ENCODE results near the gene MGAT1. TPM values are rescaled to one million over a fixed set of nuclear protein-coding genes. Genes with fewer than 3 reads are reported as not detected.
"Not testable (repeated sequence)": the region's sequence is repeated elsewhere in the genome, so short reads cannot be mapped to it uniquely, and the experiment has no call there.

The MGAT1 gene
- total RNA-seq, 1 experiment from 2014 or later: 72.7 TPM

DNA sequence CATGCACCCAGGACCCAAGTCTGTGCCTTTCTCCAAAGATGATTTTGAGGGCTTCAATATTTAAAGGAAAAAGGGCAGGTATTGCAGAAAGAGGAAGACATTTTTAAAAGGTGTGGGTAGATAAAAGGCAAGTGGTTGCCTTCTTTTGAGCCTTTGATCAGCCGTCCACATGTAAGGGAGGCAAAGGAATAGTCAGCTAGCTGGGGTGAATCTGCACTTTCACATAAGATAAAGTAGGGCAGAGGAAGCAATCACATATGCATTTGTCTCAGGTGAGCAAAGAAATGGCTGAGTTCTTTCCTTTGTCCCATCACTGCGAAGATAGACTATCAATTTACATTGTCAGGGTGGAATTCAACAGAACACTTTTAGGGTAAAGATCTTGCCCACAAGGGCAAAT, 19.9 kb downstream of the MGAT1 start:
- Histone ChIP-seq H3K56ac (ENCODE audit: insufficient read length, low read depth, low read length) (no peak overlapping the region), H4K8ac (replicated peaks; ENCODE audit: insufficient read length, low read depth, low read length) (no peak overlapping the region), H3K27me3 (ENCODE audit: insufficient read depth, low read length) (no peaks in the 10 kb centered on the region), H3K27ac (ENCODE audit: insufficient read length, low read depth, low read length) (no peak overlapping the region), H4K5ac (ENCODE audit: insufficient read length, low read depth, low read length) (no peak overlapping the region), H2BK20ac (ENCODE audit: low read depth, low read length, poor library complexity, severe bottlenecking) (no peak overlapping the region), H3K9me3 (ENCODE audit: control insufficient read depth, low read depth, low read length) (no peaks in the 10 kb centered on the region), H2BK120ac (ENCODE audit: low read depth, low read length, poor library complexity, severe bottlenecking) (no peak overlapping the region), H3T11ph (ENCODE audit: low read length) (no peak overlapping the region), H2BK15ac (ENCODE audit: low read depth, low read length) (no peak overlapping the region), H3K14ac (ENCODE audit: insufficient read depth, low read length) (no peak overlapping the region), H3K4ac (ENCODE audit: low read depth, low read length) (no peak overlapping the region), H3K79me1 (ENCODE audit: insufficient read depth, low read depth, low read length, poor library complexity, severe bottlenecking) (no peaks in the 10 kb centered on the region), H3K23me2 (ENCODE audit: insufficient read length, low read depth, low read length, poor library complexity, severe bottlenecking) (no peaks in the 10 kb centered on the region), H3K9ac (ENCODE audit: extremely low read depth, insufficient read length, low read length) (no peak overlapping the region), H4K91ac (ENCODE audit: insufficient read length, low read depth, low read length) (no peak overlapping the region), H2BK5ac (ENCODE audit: insufficient read length, low read length) (no peak overlapping the region), H2AFZ (ENCODE audit: low read length) (no peak overlapping the region), H3K4me2 (ENCODE audit: insufficient read depth, insufficient read length, low read length) (no peak overlapping the region), H3K4me1 (ENCODE audit: insufficient read depth, low read length) (peaks cover 12% of the 10 kb centered on the region; the same call in 1 of the 2 replicates), H3K18ac (ENCODE audit: insufficient read length, low read depth, low read length) (no peak overlapping the region), H2AK5ac (ENCODE audit: insufficient read length, low read length) (no peak overlapping the region), H3K23ac (ENCODE audit: insufficient read length, low read depth, low read length) (no peak overlapping the region), H4K20me1 (ENCODE audit: control insufficient read depth, insufficient read depth, insufficient read length) (no peaks in the 10 kb centered on the region), H3K79me2 (ENCODE audit: insufficient read depth, low read length) (no peaks in the 10 kb centered on the region), H2BK12ac (ENCODE audit: insufficient read length, low read depth, low read length) (no peak overlapping the region)
- DNase-seq: no peak
- Mint-ChIP-seq H3K4me1 (peaks cover 34 to 36% of the 10 kb centered on the region in 2 experiments), H3K27me3 (ENCODE audit: low read depth) (peaks cover 6% of the 10 kb centered on the region), H3K36me3 (ENCODE audit: insufficient read depth in 1 of 3, low read depth in 3 of 3) (peaks cover 0 to 14% (median 10%) of the 10 kb centered on the region in 3 experiments; a peak in 5 of 7 replicates), H3K9me3 (peaks cover 11 to 19% of the 10 kb centered on the region in 2 experiments), H3K27ac (no peak overlapping the region), H3K4me3 (no peak overlapping the region)
- no CpG with 5 or more reads among the region's 2 CpGs for WGBS (ENCODE audit: extremely low coverage, insufficient read length, low lambda C conversion rate)
- TF ChIP-seq, protein P1, sequence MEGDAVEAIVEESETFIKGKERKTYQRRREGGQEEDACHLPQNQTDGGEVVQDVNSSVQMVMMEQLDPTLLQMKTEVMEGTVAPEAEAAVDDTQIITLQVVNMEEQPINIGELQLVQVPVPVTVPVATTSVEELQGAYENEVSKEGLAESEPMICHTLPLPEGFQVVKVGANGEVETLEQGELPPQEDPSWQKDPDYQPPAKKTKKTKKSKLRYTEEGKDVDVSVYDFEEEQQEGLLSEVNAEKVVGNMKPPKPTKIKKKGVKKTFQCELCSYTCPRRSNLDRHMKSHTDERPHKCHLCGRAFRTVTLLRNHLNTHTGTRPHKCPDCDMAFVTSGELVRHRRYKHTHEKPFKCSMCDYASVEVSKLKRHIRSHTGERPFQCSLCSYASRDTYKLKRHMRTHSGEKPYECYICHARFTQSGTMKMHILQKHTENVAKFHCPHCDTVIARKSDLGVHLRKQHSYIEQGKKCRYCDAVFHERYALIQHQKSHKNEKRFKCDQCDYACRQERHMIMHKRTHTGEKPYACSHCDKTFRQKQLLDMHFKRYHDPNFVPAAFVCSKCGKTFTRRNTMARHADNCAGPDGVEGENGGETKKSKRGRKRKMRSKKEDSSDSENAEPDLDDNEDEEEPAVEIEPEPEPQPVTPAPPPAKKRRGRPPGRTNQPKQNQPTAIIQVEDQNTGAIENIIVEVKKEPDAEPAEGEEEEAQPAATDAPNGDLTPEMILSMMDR (conservative IDR thresholded peaks at IDR 0.05): no peak

DNA sequence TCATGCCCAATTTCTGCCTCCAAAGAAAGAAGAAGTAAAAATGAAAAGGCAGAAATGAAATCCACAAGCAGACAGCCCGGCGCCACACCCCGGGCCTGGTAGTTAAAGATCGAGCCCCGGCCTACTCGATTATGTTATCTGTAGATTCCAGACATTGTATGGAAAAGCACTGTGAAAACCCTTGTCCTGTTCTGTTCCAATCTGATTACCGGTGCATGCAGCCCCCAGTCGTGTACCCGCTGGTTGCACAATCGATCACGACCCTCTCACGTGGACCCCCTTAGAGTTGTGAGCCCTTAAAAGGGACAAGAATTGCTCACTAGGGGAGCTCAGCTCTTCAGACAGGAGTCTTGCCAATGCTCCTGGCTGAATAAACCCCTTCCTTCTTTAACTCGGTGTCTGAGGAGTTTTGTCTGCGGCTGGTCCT, 20.7 kb downstream of the MGAT1 start:
- no CpG with 5 or more reads among the region's 14 CpGs for WGBS (ENCODE audit: extremely low coverage, insufficient read length, low lambda C conversion rate)
- H3K27ac ChIP-seq (ENCODE audit: insufficient read length, low read depth, low read length); H3K18ac ChIP-seq (ENCODE audit: insufficient read length, low read depth, low read length); H3K56ac ChIP-seq (ENCODE audit: insufficient read length, low read depth, low read length); H3K23ac ChIP-seq (ENCODE audit: insufficient read length, low read depth, low read length); H2AK5ac ChIP-seq (ENCODE audit: insufficient read length, low read length); H2BK20ac ChIP-seq (ENCODE audit: low read depth, low read length, poor library complexity, severe bottlenecking); H3K4ac ChIP-seq (ENCODE audit: low read depth, low read length); H4K91ac ChIP-seq (ENCODE audit: insufficient read length, low read depth, low read length); H3K9me3 ChIP-seq (ENCODE audit: control insufficient read depth, low read depth, low read length); H3K4me3 Mint-ChIP-seq; H2BK5ac ChIP-seq (ENCODE audit: insufficient read length, low read length); H3K14ac ChIP-seq (ENCODE audit: insufficient read depth, low read length); H2BK15ac ChIP-seq (ENCODE audit: low read depth, low read length); H3K27me3 Mint-ChIP-seq (ENCODE audit: low read depth); H3K23me2 ChIP-seq (ENCODE audit: insufficient read length, low read depth, low read length, poor library complexity, severe bottlenecking); H2BK12ac ChIP-seq (ENCODE audit: insufficient read length, low read depth, low read length); H3K27me3 ChIP-seq (ENCODE audit: insufficient read depth, low read length); DNase-seq; H3K4me2 ChIP-seq (ENCODE audit: insufficient read depth, insufficient read length, low read length); H4K8ac ChIP-seq (replicated peaks; ENCODE audit: insufficient read length, low read depth, low read length); H3K9ac ChIP-seq (ENCODE audit: extremely low read depth, insufficient read length, low read length); H3T11ph ChIP-seq (ENCODE audit: low read length); H4K5ac ChIP-seq (ENCODE audit: insufficient read length, low read depth, low read length); H2AFZ ChIP-seq (ENCODE audit: low read length); H3K79me1 ChIP-seq (ENCODE audit: insufficient read depth, low read depth, low read length, poor library complexity, severe bottlenecking); H3K27ac Mint-ChIP-seq; H2BK120ac ChIP-seq (ENCODE audit: low read depth, low read length, poor library complexity, severe bottlenecking); H4K20me1 ChIP-seq (ENCODE audit: control insufficient read depth, insufficient read depth, insufficient read length); H3K79me2 ChIP-seq (ENCODE audit: insufficient read depth, low read length): not testable (repeated sequence)
- H3K36me3 Mint-ChIP-seq (ENCODE audit: insufficient read depth in 1 of 3, low read depth in 3 of 3): peaks cover 0 to 14% (median 10%) of the 10 kb centered on the region in 3 experiments; a peak in 5 of 7 replicates
- H3K4me1 ChIP-seq (ENCODE audit: insufficient read depth, low read length): peaks cover 12% of the 10 kb centered on the region; the same call in 1 of the 2 replicates
- H3K9me3 Mint-ChIP-seq: peaks cover 11 to 19% of the 10 kb centered on the region in 2 experiments
- peaks cover 27 to 29% of the 10 kb centered on the region in 2 experiments for H3K4me1 Mint-ChIP-seq
